Measurements from ENCODE around the gene PPARG. TPM values are rescaled to one million over a fixed set of nuclear protein-coding genes. Genes with fewer than 3 reads are reported as not detected.
"Not testable (repeated sequence)": the region's sequence is repeated elsewhere in the genome, so short reads cannot be mapped to it uniquely, and the experiment has no call there.

Gene PPARG
- total and polyA plus RNA-seq, 5 donors = 10.4 to 18.9 (median 15.3) TPM

- WGBS = 91% methylated on average over 10 of the region's 10 CpGs
- ATAC-seq (no peak), DNase-seq (no peak)
- intact Hi-C loops (cut with DNase I) = no loop called here
- Histone ChIP-seq H3K4me1 (ENCODE audit: control insufficient read depth, insufficient read depth, low read length) (no peaks in the 10 kb centered on the region), H3K9me3 (ENCODE audit: control insufficient read depth, low read length) (no peaks in the 10 kb centered on the region), H3K27ac (ENCODE audit: low read length) (no peak overlapping the region), H3K4me3 (ENCODE audit: low read length) (no peak overlapping the region), H3K27me3 (ENCODE audit: control insufficient read depth, insufficient read depth) (no peaks in the 10 kb centered on the region)
Measured at GRCh38 chr3:12279591-12280326, 9.1 kb upstream of the PPARG start.

DNA sequence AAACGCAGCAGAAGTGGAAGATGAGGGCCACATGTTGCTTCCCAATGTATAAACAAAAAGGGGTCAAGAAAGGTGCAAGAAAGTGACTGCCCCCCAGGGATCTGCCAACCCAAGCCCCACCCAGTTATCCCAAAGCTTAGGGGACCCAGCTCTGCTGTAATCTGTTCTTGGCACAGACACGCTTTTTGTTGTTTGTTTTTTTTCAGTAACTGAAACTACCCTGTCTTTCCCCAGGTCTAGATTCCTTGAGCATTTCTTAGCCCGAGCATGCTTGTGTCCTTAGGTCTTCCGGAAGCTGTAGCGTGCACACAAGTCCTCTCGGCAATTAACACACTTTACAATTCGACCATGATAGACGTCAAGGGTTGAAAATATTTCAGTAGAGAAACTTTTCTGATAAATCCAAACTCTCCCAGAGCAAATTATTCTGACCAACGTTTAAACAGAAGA, 8.5 kb upstream of the PPARG start:
- 62% methylated on average over 9 of the region's 9 CpGs for WGBS
- intact Hi-C loops (cut with DNase I) = no loop called here
- no peak overlapping the region for H3K4me3 ChIP-seq (ENCODE audit: low read length)
- no peaks in the 10 kb centered on the region for H3K9me3 ChIP-seq (ENCODE audit: control insufficient read depth, low read length)
- H3K4me1 ChIP-seq (ENCODE audit: control insufficient read depth, insufficient read depth, low read length) = no peaks in the 10 kb centered on the region
- no peak for DNase-seq
- no peaks in the 10 kb centered on the region for H3K27me3 ChIP-seq (ENCODE audit: control insufficient read depth, insufficient read depth)
- ATAC-seq = no peak
- H3K27ac ChIP-seq (ENCODE audit: low read length) = no peak overlapping the region

- no peaks in the 10 kb centered on the region for H3K9me3 ChIP-seq (ENCODE audit: control insufficient read depth, low read length)
- 85% methylated on average over 2 of the region's 2 CpGs for WGBS
- H3K27me3 ChIP-seq (ENCODE audit: control insufficient read depth, insufficient read depth) = no peaks in the 10 kb centered on the region
- no peak overlapping the region for H3K27ac ChIP-seq (ENCODE audit: low read length)
- ATAC-seq = no peak
- no peak overlapping the region for H3K4me3 ChIP-seq (ENCODE audit: low read length)
- intact Hi-C loops (cut with DNase I) = no loop called here
- no peaks in the 10 kb centered on the region for H3K4me1 ChIP-seq (ENCODE audit: control insufficient read depth, insufficient read depth, low read length)
- DNase-seq = no peak
Measured at GRCh38 chr3:12284591-12284990, 4.3 kb upstream of the PPARG start.

GRCh38 chr3:12285003-12285555, 3.8 kb upstream of the PPARG start:
- no peak overlapping the region for H3K4me3 ChIP-seq (ENCODE audit: low read length)
- ATAC-seq = no peak
- intact Hi-C loops (cut with DNase I) = loop anchor here in 1 of 4 donors (5.0 kb wide), 1 partner anchor 197 kb away; the partner anchor contains the start of gene TSEN2
- H3K27ac ChIP-seq (ENCODE audit: low read length) = no peak overlapping the region
- H3K27me3 ChIP-seq (ENCODE audit: control insufficient read depth, insufficient read depth) = no peaks in the 10 kb centered on the region
- 95% methylated on average over 5 of the region's 5 CpGs for WGBS
- H3K4me1 ChIP-seq (ENCODE audit: control insufficient read depth, insufficient read depth, low read length) = no peaks in the 10 kb centered on the region
- no peaks in the 10 kb centered on the region for H3K9me3 ChIP-seq (ENCODE audit: control insufficient read depth, low read length)
- DNase-seq = no peak

DNA sequence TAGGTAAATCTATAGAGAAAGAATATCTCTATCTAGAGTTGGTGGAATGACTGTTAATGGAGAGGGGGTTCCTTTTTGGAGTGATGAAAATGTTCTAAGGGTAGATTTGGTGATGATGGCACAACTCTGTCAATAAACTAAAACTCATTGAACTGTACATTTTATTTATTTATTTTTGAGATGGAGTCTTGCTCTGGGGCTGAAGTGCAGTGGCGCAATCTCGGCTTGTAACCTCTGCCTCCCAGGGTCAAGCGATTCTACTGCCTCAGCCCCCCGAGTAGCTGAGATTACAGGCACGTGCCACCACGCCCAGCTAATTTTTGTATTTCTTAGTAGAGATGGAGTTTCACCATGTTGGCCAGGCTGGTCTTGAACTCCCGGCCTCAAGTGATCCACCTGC, 3.1 kb upstream of the PPARG start:
- not testable (repeated sequence) for H3K27me3 ChIP-seq (ENCODE audit: control insufficient read depth, insufficient read depth); H3K9me3 ChIP-seq (ENCODE audit: control insufficient read depth, low read length); H3K27ac ChIP-seq (ENCODE audit: low read length); DNase-seq; H3K4me3 ChIP-seq (ENCODE audit: low read length); H3K4me1 ChIP-seq (ENCODE audit: control insufficient read depth, insufficient read depth, low read length); ATAC-seq
- intact Hi-C loops (cut with DNase I) = loop anchor here in 1 of 4 donors (5.0 kb wide), 1 partner anchor 197 kb away; the partner anchor contains the start of gene TSEN2
- 92% methylated on average over 7 of the region's 7 CpGs for WGBS

- ATAC-seq = no peak
- intact Hi-C loops (cut with DNase I) = loop anchor here in 1 of 4 donors (5.0 kb wide), 1 partner anchor 196 kb away; the partner anchor contains the start of gene TSEN2
Measured at GRCh38 chr3:12286504-12286903, 2.4 kb upstream of the PPARG start.

DNA sequence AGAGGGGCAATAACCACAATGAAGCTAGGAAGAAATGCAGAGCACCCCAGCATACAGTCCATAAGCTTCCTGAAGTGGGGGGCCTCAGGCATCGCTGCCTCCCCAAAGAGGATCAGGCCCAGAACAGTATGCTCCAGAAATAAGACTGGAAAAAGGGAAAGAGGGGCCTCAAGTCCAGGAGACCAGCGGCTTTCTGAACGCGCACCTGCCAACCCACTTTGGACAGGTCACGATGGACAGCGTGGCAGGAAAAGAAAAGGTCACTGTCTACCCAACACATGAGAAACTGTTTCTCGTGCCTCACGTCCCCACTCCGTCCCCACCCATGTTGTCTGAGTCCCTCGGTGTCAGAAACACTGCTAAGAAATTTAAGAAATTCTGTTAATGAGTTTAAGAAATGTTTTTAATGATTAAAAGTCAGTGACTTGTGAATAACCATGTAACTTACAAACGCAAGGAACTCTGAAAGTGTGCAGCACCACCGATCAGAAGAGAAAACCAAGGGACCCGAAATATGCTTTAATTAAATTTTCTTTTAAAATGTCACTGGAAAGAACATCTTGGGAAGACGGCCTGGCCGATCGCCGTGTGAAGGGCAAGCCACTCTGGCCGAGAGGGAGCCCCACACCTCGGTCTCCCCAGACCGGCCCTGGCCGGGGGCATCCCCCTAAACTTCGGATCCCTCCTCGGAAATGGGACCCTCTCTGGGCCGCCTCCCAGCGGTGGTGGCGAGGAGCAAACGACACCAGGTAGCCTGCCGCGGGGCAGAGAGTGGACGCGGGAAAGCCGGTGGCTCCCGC, 1.7 kb upstream of the PPARG start:
- Histone ChIP-seq H3K27me3 (ENCODE audit: control insufficient read depth, insufficient read depth) (no peaks in the 10 kb centered on the region), H3K27ac (ENCODE audit: low read length) (peak overlapping the region; percentile 21), H3K4me1 (ENCODE audit: control insufficient read depth, insufficient read depth, low read length) (no peaks in the 10 kb centered on the region), H3K4me3 (ENCODE audit: low read length) (peak overlapping the region; percentile 61), H3K9me3 (ENCODE audit: control insufficient read depth, low read length) (no peaks in the 10 kb centered on the region)
- ATAC-seq (peak in 1 of 2 donors; percentile 72), DNase-seq (peak; percentile 48 to 80 (median 69))
- WGBS = 14% methylated on average over 33 of the region's 33 CpGs
- intact Hi-C loops (cut with DNase I) = loop anchor here in 1 of 4 donors (5.0 kb wide), 1 partner anchor 195 kb away; the partner anchor contains the start of gene TSEN2

More at GRCh38 chr3:12286504-12286903, 2.4 kb upstream of the PPARG start:
- no peak for DNase-seq
- Histone ChIP-seq H3K27me3 (ENCODE audit: control insufficient read depth, insufficient read depth) (no peaks in the 10 kb centered on the region), H3K4me1 (ENCODE audit: control insufficient read depth, insufficient read depth, low read length) (no peaks in the 10 kb centered on the region), H3K27ac (ENCODE audit: low read length) (no peak overlapping the region), H3K9me3 (ENCODE audit: control insufficient read depth, low read length) (no peaks in the 10 kb centered on the region), H3K4me3 (ENCODE audit: low read length) (no peak overlapping the region)
- 77% methylated on average over 12 of the region's 12 CpGs for WGBS

- H3K27ac ChIP-seq (ENCODE audit: low read length) = peak overlapping the region; percentile 79
- no peaks in the 10 kb centered on the region for H3K4me1 ChIP-seq (ENCODE audit: control insufficient read depth, insufficient read depth, low read length)
- intact Hi-C loops (cut with DNase I) = loop anchor here in 1 of 4 donors (5.0 kb wide), 1 partner anchor 195 kb away; the partner anchor contains the start of gene TSEN2
- H3K4me3 ChIP-seq (ENCODE audit: low read length) = peak overlapping the region; percentile 61
- no peaks in the 10 kb centered on the region for H3K27me3 ChIP-seq (ENCODE audit: control insufficient read depth, insufficient read depth)
- no peaks in the 10 kb centered on the region for H3K9me3 ChIP-seq (ENCODE audit: control insufficient read depth, low read length)
- DNase-seq (peak; percentile 58 to 84 (median 84)), ATAC-seq (peak; percentile 89 to 93)
- WGBS = under 1% methylated on average over 42 of the region's 63 CpGs
Measured at GRCh38 chr3:12287727-12288181, 1.1 kb upstream of the PPARG start.

GRCh38 chr3:12289524-12289923, 654 bp downstream of the PPARG start:
- no peaks in the 10 kb centered on the region for H3K4me1 ChIP-seq (ENCODE audit: control insufficient read depth, insufficient read depth, low read length)
- H3K27ac ChIP-seq (ENCODE audit: low read length) = no peak overlapping the region
- DNase-seq = no peak
- H3K4me3 ChIP-seq (ENCODE audit: low read length) = peak overlapping the region; percentile 61
- WGBS = 44% methylated on average over 3 of the region's 3 CpGs
- ATAC-seq = no peak
- H3K27me3 ChIP-seq (ENCODE audit: control insufficient read depth, insufficient read depth) = no peaks in the 10 kb centered on the region
- intact Hi-C loops (cut with DNase I) = loop anchor here in 1 of 4 donors (5.0 kb wide), 1 partner anchor 193 kb away; the partner anchor contains the start of gene TSEN2
- H3K9me3 ChIP-seq (ENCODE audit: control insufficient read depth, low read length) = no peaks in the 10 kb centered on the region

DNA sequence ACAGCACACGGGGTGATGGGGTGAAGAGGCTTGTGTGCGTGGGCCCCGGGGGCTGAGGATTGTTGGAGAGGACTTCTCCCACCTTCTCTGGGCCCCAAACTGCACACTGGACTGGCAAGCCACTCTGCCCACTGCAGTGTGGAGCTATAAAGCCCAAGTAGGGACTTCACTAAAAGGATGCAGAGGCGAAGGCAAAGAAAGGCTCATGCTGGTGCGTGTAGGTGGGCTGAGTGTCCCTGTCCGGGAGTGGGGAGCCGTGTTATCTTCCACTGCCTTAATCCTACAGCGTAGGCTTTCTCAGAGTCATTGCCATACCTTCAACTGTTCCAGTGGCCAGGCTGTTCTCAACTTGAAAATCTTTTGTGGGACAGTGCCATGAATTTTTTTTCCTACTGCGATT, 3.9 kb downstream of the PPARG start:
- H3K4me3 ChIP-seq (ENCODE audit: low read length) = no peak overlapping the region
- H3K4me1 ChIP-seq (ENCODE audit: control insufficient read depth, insufficient read depth, low read length) = no peaks in the 10 kb centered on the region
- no peaks in the 10 kb centered on the region for H3K27me3 ChIP-seq (ENCODE audit: control insufficient read depth, insufficient read depth)
- H3K27ac ChIP-seq (ENCODE audit: low read length) = no peak overlapping the region
- intact Hi-C loops (cut with DNase I) = no loop called here
- DNase-seq (no peak), ATAC-seq (no peak)
- no peaks in the 10 kb centered on the region for H3K9me3 ChIP-seq (ENCODE audit: control insufficient read depth, low read length)
- WGBS = 71% methylated on average over 9 of the region's 9 CpGs
